Hypothalamus (tissue), 51 donors: ENCODE results near the gene RMP24.

Experiments used
- DNase-seq, 51 donors: peaks; one replicate each; lab custom pipeline; 2025; lab: John Stamatoyannopoulos, UW

The RMP24 gene

GRCh38 chr18:35972197-35973000 is at the start of gene RMP24:
Gene RMP24, plus strand, starts transcription at chr18:35972679.
- peak; percentile 69 to 98 (median 92) for DNase-seq

- DNase-seq: no peak
These were observed 48.4 kb upstream of the RMP24 start for GRCh38 chr18:35923939-35924684.

- no peak for DNase-seq
These were observed 45.6 kb upstream of the RMP24 start for GRCh38 chr18:35926884-35927283.

GRCh38 chr18:35927430-35927829 is 45.0 kb upstream of the RMP24 start:
- no peak for DNase-seq

GRCh38 chr18:35933982-35934381 is 38.5 kb upstream of the RMP24 start:
- no peak for DNase-seq

- DNase-seq: no peak
These were observed 37.6 kb upstream of the RMP24 start for GRCh38 chr18:35934891-35935290.

- DNase-seq: no peak
These were observed 36.7 kb upstream of the RMP24 start for GRCh38 chr18:35935805-35936204.

- no peak for DNase-seq
These were observed 35.5 kb upstream of the RMP24 start for GRCh38 chr18:35936951-35937350.

- no peak for DNase-seq
These were observed 34.3 kb upstream of the RMP24 start for GRCh38 chr18:35938158-35938557.

- no peak for DNase-seq
These were observed 33.9 kb upstream of the RMP24 start for GRCh38 chr18:35938562-35938961.

GRCh38 chr18:35939138-35939537 is 33.3 kb upstream of the RMP24 start:
- DNase-seq: peak in 4 of 51 donors; percentile 1 to 18 (median 2)

- DNase-seq: no peak
These were observed 31.2 kb upstream of the RMP24 start for GRCh38 chr18:35941299-35941698.

- DNase-seq: no peak
These were observed 30.3 kb upstream of the RMP24 start for GRCh38 chr18:35942133-35942532.

GRCh38 chr18:35942661-35943060 is 29.8 kb upstream of the RMP24 start:
- no peak for DNase-seq

- DNase-seq: peak in 1 of 51 donors; percentile 6
These were observed 24.4 kb upstream of the RMP24 start for GRCh38 chr18:35948080-35948479.

GRCh38 chr18:35949090-35949489 is 23.4 kb upstream of the RMP24 start:
- no peak for DNase-seq

- peak in 47 of 51 donors; percentile 4 to 79 (median 25) for DNase-seq
These were observed 22.4 kb upstream of the RMP24 start for GRCh38 chr18:35949903-35950627.

GRCh38 chr18:35950628-35950982 is 21.9 kb upstream of the RMP24 start:
- DNase-seq: no peak

- no peak for DNase-seq
These were observed 18.8 kb upstream of the RMP24 start for GRCh38 chr18:35953688-35954087.

- DNase-seq: no peak
These were observed 16.3 kb upstream of the RMP24 start for GRCh38 chr18:35956226-35956625.

- DNase-seq: no peak
These were observed 10.2 kb upstream of the RMP24 start for GRCh38 chr18:35962320-35962719.
